GM21360 (cell line): ENCODE data around the gene INCENP.
"Not testable (repeated sequence)": the region's sequence is repeated elsewhere in the genome, so short reads cannot be mapped to it uniquely, and the experiment has no call there.

Experiments used
- ATAC-seq: cut with Tn5 transposase; IDR thresholded peaks from one replicate; pipeline ENCODE4 v1.9.1; 2021; ENCODE audit warnings: mild to moderate bottlenecking, moderate library complexity; ENCODE audit not compliant: unreplicated experiment

The INCENP gene

DNA sequence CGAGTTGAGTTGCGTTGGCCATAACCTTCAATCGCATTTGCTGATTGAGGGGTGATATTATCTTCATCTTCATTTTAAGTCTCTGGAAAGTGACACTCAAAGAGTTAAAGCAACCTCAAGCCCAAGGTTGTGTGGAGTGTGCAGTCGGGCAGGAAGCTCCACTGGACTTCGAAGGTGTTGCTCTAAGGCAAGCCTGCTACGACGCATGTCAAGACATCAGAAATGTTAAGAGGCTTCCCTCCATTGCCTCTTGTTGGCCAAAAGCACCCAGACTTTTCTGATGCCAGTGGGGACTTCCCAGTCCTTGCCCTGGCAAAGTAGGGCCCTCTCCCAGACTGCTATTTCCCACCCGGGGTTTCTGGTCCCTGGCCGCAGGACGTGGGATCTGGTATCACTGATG, 42.6 kb downstream of the INCENP start:
- ATAC-seq: no peak

DNA sequence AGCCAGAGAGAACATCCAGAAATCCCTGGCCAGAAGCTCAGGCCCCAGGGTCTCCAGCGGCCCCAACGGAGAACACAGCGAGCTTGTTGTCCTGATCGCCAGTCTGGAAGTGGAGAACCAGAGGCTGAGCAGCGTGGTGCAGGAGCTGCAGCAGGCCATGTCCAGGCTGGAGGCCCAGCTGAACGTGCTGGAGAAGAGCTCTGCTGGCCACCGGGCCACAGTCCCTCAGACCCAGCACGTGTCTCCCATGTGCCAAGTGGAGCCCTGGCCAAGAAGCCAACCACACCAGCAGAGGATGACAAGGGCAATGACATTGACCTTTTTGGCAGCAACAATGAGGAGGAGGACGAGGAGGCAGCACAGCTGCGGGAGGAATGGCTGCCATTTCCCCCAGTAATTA, 45.6 kb downstream of the INCENP start:
- ATAC-seq: no peak

- ATAC-seq: no peak
Measured at GRCh38 chr11:62169935-62170334, 46.1 kb downstream of the INCENP start.

GRCh38 chr11:62171261-62171723, 47.5 kb downstream of the INCENP start:
- ATAC-seq: no peak

DNA sequence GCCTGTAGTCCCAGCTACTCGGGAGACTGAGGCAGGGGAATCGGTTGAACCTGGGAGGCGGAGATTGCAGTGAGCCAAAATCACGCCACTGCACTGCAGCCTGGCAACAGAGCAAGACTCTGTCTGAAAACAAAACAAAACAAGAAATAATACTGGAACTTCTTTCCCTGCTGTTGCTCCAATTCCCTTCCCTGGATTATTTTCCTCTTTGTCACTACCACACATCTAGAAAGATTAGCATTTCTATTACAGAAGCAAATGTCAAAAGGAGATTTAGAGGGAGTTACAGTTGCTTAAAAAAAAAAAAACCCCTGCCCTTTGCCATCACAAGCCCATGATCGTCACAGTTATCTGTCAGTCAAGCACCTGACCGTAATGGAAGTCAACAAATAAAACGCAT, 48.5 kb downstream of the INCENP start:
- no peak for ATAC-seq

- no peak for ATAC-seq
Measured at GRCh38 chr11:62176766-62177165, 53.0 kb downstream of the INCENP start.

DNA sequence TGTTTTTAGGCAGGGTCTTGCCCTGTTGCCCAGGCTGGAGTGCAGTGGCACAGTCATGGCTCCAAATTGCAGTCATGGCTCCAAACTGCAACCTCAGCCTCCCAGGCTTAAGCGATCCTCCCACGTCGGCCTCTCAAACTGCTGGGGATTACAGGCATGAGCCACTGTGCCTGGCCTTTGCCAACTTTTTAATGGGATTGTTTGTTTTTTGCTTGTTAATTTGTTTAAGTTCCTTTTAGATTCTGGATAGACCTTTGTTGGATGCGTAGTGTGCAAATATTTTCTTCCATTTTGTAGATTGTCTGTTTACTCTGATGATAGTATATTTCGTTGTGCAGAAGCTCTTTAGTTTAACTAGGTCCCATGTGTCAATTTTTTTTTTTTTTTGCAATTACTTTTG, 56.2 kb downstream of the INCENP start:
- no peak for ATAC-seq

DNA sequence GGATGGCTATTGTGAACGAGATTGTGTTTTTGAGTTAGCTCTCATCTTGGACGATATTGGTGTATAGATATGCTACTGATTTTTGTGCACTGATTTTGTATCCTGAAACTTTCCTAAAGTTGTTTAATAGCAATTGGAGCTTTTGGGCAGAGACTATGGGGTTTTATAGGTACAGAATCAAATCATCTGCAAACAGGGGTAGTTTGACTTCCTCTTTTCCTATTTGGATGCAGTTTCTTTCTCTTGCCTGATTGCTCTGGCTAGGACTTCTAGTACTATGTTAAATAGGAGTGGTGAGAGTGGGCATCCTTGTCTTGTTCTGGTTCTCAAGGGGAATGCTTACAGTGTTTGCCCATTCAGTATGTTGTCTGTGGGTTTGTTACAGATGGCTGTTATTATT, 57.3 kb downstream of the INCENP start:
- no peak for ATAC-seq

DNA sequence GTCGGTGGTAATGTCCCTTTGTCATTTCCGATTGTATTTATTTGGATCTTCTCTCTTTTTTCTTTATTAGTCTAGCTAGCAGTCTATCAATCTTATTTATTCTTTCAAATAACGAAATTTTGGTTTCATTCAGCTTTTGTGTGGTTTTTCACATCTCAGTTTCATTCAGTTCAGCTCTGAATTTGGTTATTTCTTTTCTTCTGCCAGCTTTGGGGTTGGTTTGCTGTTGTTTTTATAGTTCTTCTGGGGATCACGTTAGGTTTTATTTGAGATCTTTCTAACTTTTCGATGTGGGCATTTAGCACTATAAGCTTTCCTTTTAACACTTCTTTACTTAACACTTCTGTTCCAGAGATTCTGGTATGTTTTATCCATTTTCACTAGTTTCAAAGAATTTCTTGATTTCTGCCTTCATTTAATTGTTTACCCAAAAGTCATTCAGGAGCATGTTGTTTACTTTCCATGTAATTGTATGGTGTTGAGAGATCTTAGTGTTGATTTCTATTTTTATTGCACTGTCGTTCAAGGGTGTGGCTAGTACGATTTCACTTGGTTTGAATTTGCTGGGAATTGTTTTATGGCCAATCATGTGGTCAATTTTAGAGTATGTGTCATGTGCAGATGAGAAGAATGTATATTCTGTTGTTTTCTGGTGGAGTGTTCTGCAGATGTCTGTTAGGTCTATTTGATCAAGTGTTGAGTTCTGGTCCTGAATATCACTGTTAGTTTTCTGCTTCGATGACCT, 58.5 kb downstream of the INCENP start:
- no peak for ATAC-seq

GRCh38 chr11:62186195-62186594, 62.4 kb downstream of the INCENP start:
- no peak for ATAC-seq

DNA sequence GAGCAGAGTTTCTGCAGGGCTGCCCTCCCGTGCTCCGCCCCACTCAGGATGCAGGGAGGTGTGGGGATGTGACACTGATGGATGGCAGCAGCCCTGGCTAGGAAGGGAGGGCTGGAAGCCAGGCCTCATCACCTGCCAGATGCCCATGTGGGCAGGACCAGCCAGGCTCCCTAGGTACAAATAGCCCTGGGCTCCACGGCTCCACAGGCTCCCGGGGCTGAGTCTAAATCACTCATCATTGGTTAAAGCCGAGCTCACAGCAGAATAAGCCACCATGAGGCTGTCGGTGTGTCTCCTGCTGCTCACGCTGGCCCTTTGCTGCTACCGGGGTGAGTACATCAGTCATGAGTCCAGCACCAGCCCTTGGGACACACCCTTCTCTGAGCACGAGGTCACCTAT, 66.2 kb downstream of the INCENP start, which contains the start of gene SCGB1D1:
TSS of gene SCGB1D1 (plus strand) at position 206 of the 400 bp plus-strand sequence. CDS start at position 275, 69 bp downstream.
- no peak for ATAC-seq

DNA sequence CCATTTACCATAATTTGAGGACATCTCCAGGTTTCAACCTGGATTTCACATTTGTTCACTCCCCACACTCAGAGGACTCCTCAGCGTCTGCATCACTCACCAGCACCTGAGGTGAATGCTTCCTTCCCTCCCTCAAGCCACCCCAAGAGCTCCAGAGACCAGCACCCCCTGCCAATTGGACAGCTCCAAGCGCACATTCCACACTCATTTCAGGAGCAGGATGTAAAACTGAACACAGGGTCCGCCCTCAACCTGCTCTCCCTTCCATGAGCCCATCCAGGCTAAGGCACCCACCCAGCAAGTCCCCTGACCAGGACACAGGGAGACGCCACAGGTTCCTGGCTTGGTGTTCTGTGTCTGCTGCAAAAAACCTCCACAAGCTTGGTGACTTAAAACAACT, 70.1 kb downstream of the INCENP start:
- ATAC-seq: no peak

DNA sequence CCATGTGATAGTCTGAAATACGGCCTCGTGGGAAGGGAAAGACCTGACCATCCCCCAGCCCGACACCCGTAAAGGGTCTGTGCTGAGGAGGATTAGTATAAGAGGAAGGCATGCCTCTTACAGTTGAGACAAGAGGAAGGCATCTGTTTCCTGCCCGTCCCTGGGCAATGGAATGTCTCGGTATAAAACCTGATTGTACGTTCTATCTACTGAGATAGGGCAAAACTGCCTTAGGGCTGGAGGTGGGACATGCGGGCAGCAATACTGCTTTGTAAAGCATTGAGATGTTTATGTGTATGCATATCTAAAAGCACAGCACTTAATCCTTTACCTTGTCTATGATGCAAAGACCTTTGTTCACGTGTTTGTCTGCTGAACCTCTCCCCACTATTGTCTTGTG, 71.2 kb downstream of the INCENP start:
- ATAC-seq: not testable (repeated sequence)

DNA sequence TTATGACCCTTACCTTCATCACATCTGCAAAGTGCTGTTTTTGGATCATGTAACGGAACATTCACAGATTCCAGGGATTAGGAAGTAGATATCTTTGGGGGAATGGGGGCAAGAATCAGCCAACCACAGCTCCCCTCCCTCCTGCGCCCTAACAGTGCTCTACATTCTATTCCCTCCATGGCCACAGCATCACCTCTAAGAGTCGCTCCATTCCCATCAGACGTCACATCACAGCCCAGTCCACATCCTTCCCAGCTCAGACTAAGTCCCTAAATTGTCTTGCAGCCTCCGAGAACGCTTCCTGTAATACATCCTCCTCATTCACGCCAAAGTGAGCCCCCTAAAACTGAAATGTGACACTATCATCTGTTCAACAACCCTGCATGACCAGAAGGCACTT, 72.1 kb downstream of the INCENP start:
- no peak for ATAC-seq

GRCh38 chr11:62197400-62197799, 73.6 kb downstream of the INCENP start:
- not testable (repeated sequence) for ATAC-seq

GRCh38 chr11:62201376-62201775, 77.6 kb downstream of the INCENP start:
- no peak for ATAC-seq
